ENCODE results near the gene C1QTNF12. TPM values are rescaled to one million over a fixed set of nuclear protein-coding genes. Genes with fewer than 3 reads are reported as not detected.

The C1QTNF12 gene
- total RNA-seq, 1 donor from 2014 or later: 0.50 TPM

DNA sequence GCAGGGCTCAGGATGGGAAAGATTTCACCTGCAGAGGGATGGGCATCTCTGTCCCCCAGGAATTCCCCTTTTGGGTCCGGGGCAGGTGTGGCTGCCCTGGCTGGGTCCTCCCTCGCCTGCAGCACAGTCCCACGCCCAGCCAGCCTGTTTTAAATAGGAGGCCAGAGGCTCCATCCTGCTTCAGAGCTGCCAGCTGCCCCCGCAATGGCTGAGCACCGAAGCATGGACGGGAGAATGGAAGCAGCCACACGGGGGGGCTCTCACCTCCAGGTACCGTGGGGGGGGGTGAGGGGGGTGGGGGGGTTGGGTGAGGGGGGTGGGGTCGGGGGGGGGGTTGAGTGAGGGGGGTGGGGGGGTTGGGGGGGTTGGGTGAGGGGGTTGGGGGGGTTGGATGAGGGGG lies 37.3 kb upstream of the C1QTNF12 start:
- ATAC-seq (no peak), DNase-seq (no peak)
- intact Hi-C loops (cut with micrococcal nuclease): no loop called here

DNA sequence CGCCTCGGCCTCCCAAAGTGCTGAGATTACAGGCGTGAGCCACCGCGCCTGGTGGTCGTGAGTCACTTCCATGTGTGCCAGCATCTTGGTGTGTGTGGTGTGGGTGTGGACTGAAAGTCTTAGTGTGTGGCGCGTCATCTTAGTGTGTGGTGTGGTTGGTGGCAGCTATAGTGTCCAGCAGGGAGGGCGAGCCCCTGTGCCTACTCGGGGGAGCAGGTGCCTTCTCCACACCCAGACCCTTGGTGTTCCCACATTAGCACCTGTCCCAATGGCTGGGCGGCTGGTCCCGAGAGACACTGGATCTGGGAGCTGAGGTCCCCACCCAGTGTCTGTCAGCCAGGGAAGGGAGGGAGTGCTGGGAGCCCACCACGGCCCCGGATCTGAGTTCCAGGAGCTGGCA lies 36.5 kb upstream of the C1QTNF12 start:
- intact Hi-C loops (cut with micrococcal nuclease): no loop called here
- no peak for ATAC-seq

GRCh38 chr1:1281533-1282321 lies 35.2 kb upstream of the C1QTNF12 start:
- ATAC-seq (peak; percentile 94), DNase-seq (peak; percentile 93)
- intact Hi-C loops (cut with micrococcal nuclease): no loop called here

More for the DNA sequence above, 36.5 kb upstream of the C1QTNF12 start:
- DNase-seq: no peak

DNA sequence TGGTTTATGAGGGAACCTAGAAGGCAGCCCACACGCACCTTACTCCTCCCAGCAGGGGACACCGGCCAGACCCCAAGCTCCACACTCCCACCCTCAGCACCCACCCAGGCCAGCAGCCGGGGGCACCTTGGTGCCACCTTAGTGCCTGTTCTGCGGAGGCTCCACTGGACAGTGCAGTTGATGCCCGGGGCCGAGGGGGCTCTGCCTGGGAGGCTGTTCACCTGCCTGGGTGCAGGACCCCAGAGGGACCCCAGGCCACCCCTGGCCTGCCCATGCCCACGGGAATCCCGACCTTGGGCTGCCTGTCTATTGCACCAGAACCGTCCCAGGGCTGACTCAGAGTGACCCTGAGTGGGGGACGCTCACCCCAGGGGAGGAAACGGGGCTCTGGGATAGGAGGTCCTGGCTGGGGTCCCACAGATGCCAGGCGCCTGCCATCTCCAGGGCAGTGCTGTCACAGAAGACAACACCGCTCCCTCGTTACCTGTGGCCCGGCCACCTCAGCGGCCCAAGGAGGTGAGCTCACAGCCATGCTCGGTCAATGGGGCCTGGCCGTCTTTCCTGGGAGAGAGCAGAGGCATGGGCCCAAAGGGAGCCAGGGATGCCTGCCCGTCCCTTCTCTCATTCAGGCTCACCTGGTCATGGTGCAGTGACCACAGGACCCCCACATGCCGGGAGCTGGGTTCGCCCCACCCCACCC lies 34.4 kb upstream of the C1QTNF12 start:
- intact Hi-C loops (cut with micrococcal nuclease): no loop called here
- ATAC-seq (no peak), DNase-seq (no peak)

DNA sequence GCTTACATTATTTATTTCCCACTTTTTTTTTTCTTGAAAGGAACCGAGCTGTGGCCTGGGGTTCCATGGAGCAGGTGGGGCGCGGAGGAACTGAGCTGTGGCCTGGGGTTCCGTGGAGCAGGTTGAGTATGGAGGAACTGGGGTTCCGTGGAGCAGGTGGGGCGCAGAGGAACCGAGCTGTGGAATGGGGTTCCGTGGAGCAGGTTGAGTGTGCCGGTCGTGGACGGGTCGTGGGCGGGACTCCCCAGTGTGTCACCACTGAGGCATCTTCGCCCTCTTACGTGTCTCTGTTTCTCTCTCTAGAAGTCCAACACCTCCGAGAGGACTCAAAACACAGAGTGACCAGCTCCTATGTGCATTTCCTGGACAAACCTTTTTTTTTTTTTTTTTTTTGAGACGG lies 32.5 kb upstream of the C1QTNF12 start:
- no peak for DNase-seq
- intact Hi-C loops (cut with micrococcal nuclease): no loop called here

GRCh38 chr1:1278620-1279019 lies 32.1 kb upstream of the C1QTNF12 start:
- DNase-seq (no peak), ATAC-seq (no peak)
- intact Hi-C loops (cut with micrococcal nuclease): no loop called here

More for the DNA sequence above, 32.5 kb upstream of the C1QTNF12 start:
- ATAC-seq: no peak

DNA sequence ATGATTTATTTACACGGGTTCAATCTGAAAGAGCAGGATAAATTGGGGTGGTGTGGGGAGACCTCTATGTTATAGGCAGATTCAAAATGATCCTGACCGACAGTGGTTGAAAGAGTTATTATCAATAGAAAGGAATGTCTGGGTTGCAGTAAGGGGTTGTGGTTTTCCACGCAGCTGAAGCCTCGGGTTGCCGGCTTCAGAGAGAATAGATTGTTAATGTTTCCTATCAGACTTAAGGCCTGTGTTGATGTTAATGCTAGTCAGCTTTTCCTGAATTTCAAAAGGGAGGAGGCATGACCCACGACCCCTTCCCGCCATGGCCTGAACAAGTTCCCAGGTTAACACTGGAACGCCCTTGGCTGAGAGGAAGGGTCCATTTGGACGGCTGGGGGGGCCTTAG lies 29.3 kb upstream of the C1QTNF12 start:
- intact Hi-C loops (cut with micrococcal nuclease): no loop called here
- no peak for ATAC-seq
- no peak for DNase-seq

GRCh38 chr1:1274931-1275431 lies 28.5 kb upstream of the C1QTNF12 start:
- no peak for ATAC-seq
- intact Hi-C loops (cut with micrococcal nuclease): no loop called here
- DNase-seq: no peak

GRCh38 chr1:1274299-1274930 lies 27.9 kb upstream of the C1QTNF12 start:
- DNase-seq (no peak), ATAC-seq (peak; percentile 53)
- intact Hi-C loops (cut with micrococcal nuclease): no loop called here

- peak; percentile 96 for DNase-seq
- peak; percentile 98 for ATAC-seq
- intact Hi-C loops (cut with micrococcal nuclease): no loop called here
Measured at GRCh38 chr1:1273512-1274298, 27.2 kb upstream of the C1QTNF12 start, which contains the start of gene UBE2J2. Gene UBE2J2 (minus strand): TSS chr1:1273854. CDS start chr1:1267992, 5,862 bp downstream.

GRCh38 chr1:1273209-1273511 lies 26.6 kb upstream of the C1QTNF12 start:
- ATAC-seq (no peak), DNase-seq (no peak)
- intact Hi-C loops (cut with micrococcal nuclease): no loop called here

DNA sequence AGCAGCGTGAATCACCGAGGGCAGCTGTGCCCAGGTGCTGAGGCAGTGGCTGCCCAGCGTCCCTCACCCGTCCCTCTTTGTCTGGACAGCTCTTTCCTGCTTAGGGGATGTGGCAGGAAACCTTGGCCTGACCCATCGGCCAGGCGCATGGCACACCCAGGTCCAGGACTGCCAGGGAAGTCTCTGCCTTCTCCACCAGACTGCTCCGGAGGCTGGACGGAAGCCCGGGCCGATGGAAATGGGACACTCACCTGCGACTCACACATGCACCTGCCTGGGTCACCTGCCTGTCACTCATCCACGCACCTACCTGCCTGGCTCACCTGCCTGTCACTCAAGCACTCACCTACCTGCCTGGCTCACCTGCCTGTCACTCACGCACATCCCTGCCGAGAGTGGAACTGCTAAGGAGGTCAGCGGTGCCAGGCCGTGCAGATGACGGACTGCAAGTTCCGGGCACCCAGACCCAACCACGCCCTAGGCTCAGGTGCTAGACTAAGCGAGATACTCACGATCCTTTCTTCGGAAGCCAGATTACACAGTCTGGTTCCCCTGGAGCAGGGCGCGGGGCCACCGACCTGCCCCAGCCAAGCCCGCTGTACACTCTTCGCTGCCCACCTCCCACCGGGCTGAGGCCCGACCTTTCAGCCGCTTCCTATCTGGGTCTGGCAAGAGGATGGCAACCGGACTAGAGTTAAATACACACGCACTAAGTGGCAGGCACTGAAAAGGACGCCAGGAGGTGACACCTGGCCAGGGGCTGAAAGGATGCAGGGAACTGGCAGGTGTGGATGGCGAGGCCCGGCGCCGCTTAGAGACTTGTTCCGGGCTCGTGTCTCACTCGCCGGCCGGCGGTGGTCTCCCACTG lies 26.1 kb upstream of the C1QTNF12 start:
- intact Hi-C loops (cut with micrococcal nuclease): no loop called here
- no peak for DNase-seq
- no peak for ATAC-seq

DNA sequence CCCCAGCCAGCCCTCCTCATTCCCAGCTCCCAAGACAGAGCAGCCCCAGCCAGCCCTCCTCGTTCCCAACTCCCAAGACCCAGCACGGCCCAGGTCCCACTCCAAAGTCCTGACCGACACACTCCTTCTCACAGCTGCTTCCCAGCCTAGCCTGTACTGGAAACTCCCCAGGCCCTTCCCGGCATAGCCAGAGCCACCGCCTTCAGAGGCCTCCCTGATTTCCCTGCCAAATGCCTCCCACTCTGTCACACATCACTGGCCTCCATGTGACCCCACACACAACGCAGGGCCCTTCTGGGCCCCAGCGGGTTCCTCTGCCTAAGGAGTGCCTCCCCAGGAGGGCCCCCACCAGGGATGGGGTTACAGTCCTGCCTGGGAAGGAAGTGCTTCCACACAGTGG lies 24.3 kb upstream of the C1QTNF12 start:
- intact Hi-C loops (cut with micrococcal nuclease): no loop called here
- ATAC-seq (no peak), DNase-seq (no peak)

DNA sequence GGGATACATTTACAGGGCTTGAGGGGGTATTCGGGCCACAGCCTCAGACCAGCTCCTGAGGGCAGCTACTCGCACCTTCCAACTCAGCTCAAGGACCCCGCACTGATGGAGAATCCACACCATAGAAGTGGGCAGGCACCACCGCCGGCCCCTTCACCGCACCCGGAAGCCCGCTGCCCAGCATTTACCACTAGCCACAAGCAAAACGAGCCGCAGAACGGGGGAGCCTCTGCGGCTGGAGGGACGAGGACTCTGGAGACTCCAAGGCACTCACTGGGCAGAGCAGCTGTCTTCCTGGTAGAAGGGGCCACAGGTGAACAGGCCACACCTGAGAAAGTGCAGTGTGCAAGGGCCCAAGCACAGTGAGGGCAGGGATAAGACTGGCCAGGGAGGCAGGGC lies 21.8 kb upstream of the C1QTNF12 start:
- ATAC-seq (no peak), DNase-seq (no peak)
- intact Hi-C loops (cut with micrococcal nuclease): no loop called here

GRCh38 chr1:1267488-1268283 lies 21.2 kb upstream of the C1QTNF12 start:
- DNase-seq (no peak), ATAC-seq (no peak)
- intact Hi-C loops (cut with micrococcal nuclease): no loop called here

- ATAC-seq: no peak
- DNase-seq: no peak
- intact Hi-C loops (cut with micrococcal nuclease): no loop called here
Measured at GRCh38 chr1:1264868-1265272, 18.3 kb upstream of the C1QTNF12 start.

- no peak for ATAC-seq
- intact Hi-C loops (cut with micrococcal nuclease): no loop called here
- DNase-seq: no peak
Measured at GRCh38 chr1:1264026-1264425, 17.5 kb upstream of the C1QTNF12 start.

DNA sequence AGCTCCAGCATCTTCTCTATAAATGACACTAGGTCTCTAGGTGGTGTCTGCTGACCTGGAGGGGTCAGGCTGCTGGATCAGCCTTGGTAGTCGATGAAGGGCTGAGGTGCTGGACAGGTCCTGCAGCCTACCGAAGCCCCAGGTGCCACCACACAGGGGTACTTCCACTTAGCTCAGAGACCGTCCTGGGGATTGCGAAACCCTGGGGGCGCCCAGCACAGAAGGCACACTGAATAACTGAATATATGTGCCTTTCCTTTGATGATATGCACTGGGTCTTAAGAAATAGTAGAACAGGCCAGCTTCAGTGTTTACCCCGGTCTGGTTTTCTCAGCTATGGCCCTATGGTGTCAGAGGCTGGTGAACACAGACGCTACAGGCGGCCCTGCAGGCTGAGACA lies 16.2 kb upstream of the C1QTNF12 start:
- ATAC-seq: no peak
- intact Hi-C loops (cut with micrococcal nuclease): no loop called here
- DNase-seq: no peak

All from left ventricle myocardium superior (tissue), 1 donor.